ENCODE measurements around the gene MYOM1.
A peak's percentile ranks its signal among the peaks of the same experiment; 100 is the strongest.

The MYOM1 gene

GRCh38 chr18:3219631-3220335 is at the start of gene MYOM1:
Gene MYOM1, minus strand, starts transcription at chr18:3219968. Its CDS starts 4,745 bp downstream, at chr18:3215223.
- DNase-seq (ENCODE audit: low read depth, low spot score) = no peak
- no peak within 1 kb of the TSS for H3K27ac ChIP-seq

- H3K27ac ChIP-seq = peak overlapping the region; percentile 97
- no peak for DNase-seq (ENCODE audit: low read depth, low spot score)
Observed at GRCh38 chr18:3269241-3269913, 49.6 kb upstream of the MYOM1 start.

GRCh38 chr18:3268306-3268705 is 48.5 kb upstream of the MYOM1 start:
- peak overlapping the region; percentile 97 for H3K27ac ChIP-seq

GRCh38 chr18:3266062-3266608 is 46.4 kb upstream of the MYOM1 start:
- no peak for DNase-seq (ENCODE audit: low read depth, low spot score)
- peak overlapping the region; percentile 97 for H3K27ac ChIP-seq

More at GRCh38 chr18:3268306-3268705, 48.5 kb upstream of the MYOM1 start:
- DNase-seq (ENCODE audit: low read depth, low spot score) = no peak

- H3K27ac ChIP-seq = peak overlapping the region; percentile 97
- no peak for DNase-seq (ENCODE audit: low read depth, low spot score)
Observed at GRCh38 chr18:3265564-3266033, 45.8 kb upstream of the MYOM1 start.

GRCh38 chr18:3264362-3264761 is 44.6 kb upstream of the MYOM1 start:
- H3K27ac ChIP-seq = peak overlapping the region; percentile 97
- no peak for DNase-seq (ENCODE audit: low read depth, low spot score)

- H3K27ac ChIP-seq = peak overlapping the region; percentile 97
- no peak for DNase-seq (ENCODE audit: low read depth, low spot score)
Observed at GRCh38 chr18:3263132-3263700, 43.4 kb upstream of the MYOM1 start.

- no peak for DNase-seq (ENCODE audit: low read depth, low spot score)
- peak overlapping the region; percentile 97 for H3K27ac ChIP-seq
Observed at GRCh38 chr18:3262234-3263131, 42.7 kb upstream of the MYOM1 start.

GRCh38 chr18:3261373-3262233 is 41.8 kb upstream of the MYOM1 start, which contains the start of gene MYL12B:
Gene MYL12B, plus strand, starts transcription at chr18:3262133. Its CDS starts 10,766 bp downstream, at chr18:3272899.
- peak within 1 kb of the TSS; percentile 97 for H3K27ac ChIP-seq
- no peak for DNase-seq (ENCODE audit: low read depth, low spot score)

- peak overlapping the region; percentile 97 for H3K27ac ChIP-seq
- no peak for DNase-seq (ENCODE audit: low read depth, low spot score)
Observed at GRCh38 chr18:3260995-3261372, 41.2 kb upstream of the MYOM1 start.

- peak overlapping the region; percentile 97 for H3K27ac ChIP-seq
- DNase-seq (ENCODE audit: low read depth, low spot score) = no peak
Observed at GRCh38 chr18:3257627-3258120, 37.9 kb upstream of the MYOM1 start.

GRCh38 chr18:3256693-3257626 is 37.2 kb upstream of the MYOM1 start:
- H3K27ac ChIP-seq = peak overlapping the region; percentile 97
- peak; percentile 70 for DNase-seq (ENCODE audit: low read depth, low spot score)

- peak overlapping the region; percentile 97 for H3K27ac ChIP-seq
Observed at GRCh38 chr18:3255611-3256165, 35.9 kb upstream of the MYOM1 start.

GRCh38 chr18:3254725-3255124 is 35.0 kb upstream of the MYOM1 start:
- no peak for DNase-seq (ENCODE audit: low read depth, low spot score)
- peak overlapping the region; percentile 97 for H3K27ac ChIP-seq

More at GRCh38 chr18:3255611-3256165, 35.9 kb upstream of the MYOM1 start:
- DNase-seq (ENCODE audit: low read depth, low spot score) = no peak

- H3K27ac ChIP-seq = peak overlapping the region; percentile 97
- DNase-seq (ENCODE audit: low read depth, low spot score) = no peak
Observed at GRCh38 chr18:3252843-3253242, 33.1 kb upstream of the MYOM1 start.

- no peak for DNase-seq (ENCODE audit: low read depth, low spot score)
- peak overlapping the region; percentile 97 for H3K27ac ChIP-seq
Observed at GRCh38 chr18:3251963-3252277, 32.2 kb upstream of the MYOM1 start.

- no peak for DNase-seq (ENCODE audit: low read depth, low spot score)
- peak overlapping the region; percentile 96 for H3K27ac ChIP-seq
Observed at GRCh38 chr18:3251249-3251962, 31.6 kb upstream of the MYOM1 start.
